Measurements from ENCODE around the gene IZUMO4. TPM values are rescaled to one million over a fixed set of nuclear protein-coding genes. Genes with fewer than 3 reads are reported as not detected.
"Not testable (repeated sequence)": the region's sequence is repeated elsewhere in the genome, so short reads cannot be mapped to it uniquely, and the experiment has no call there.

Gene IZUMO4
- total RNA-seq, 1 donor from 2014 or later: 10.6 TPM

- DNase-seq: no peak
- H3K27ac Mint-ChIP-seq (ENCODE audit: unreplicated experiment): no peak overlapping the region
- H3K9me3 Mint-ChIP-seq (ENCODE audit: unreplicated experiment): peaks cover 2% of the 10 kb centered on the region
- peaks cover 11% of the 10 kb centered on the region for H3K4me1 Mint-ChIP-seq (ENCODE audit: low read depth, unreplicated experiment)
- no peaks in the 10 kb centered on the region for H3K36me3 Mint-ChIP-seq (ENCODE audit: unreplicated experiment)
- H3K27me3 Mint-ChIP-seq (ENCODE audit: unreplicated experiment): peaks cover 3% of the 10 kb centered on the region
- no peak for TF ChIP-seq CTCF (IDR thresholded peaks at IDR 0.05; ENCODE audit: partially characterized antibody, unreplicated experiment)
- no peak overlapping the region for H3K4me3 Mint-ChIP-seq (ENCODE audit: unreplicated experiment)
Observed at GRCh38 chr19:2089727-2090053, 7.0 kb upstream of the IZUMO4 start.

GRCh38 chr19:2091926-2092525 lies 4.7 kb upstream of the IZUMO4 start:
- H3K27me3 Mint-ChIP-seq (ENCODE audit: unreplicated experiment); H3K36me3 Mint-ChIP-seq (ENCODE audit: unreplicated experiment); H3K27ac Mint-ChIP-seq (ENCODE audit: unreplicated experiment); H3K4me3 Mint-ChIP-seq (ENCODE audit: unreplicated experiment); DNase-seq; H3K9me3 Mint-ChIP-seq (ENCODE audit: unreplicated experiment): not testable (repeated sequence)
- H3K4me1 Mint-ChIP-seq (ENCODE audit: low read depth, unreplicated experiment): peaks cover 11% of the 10 kb centered on the region

GRCh38 chr19:2096034-2096479 lies 658 bp upstream of the IZUMO4 start, which contains the start of gene MOB3A:
MOB3A (minus strand) TSS chr19:2096326; CDS start chr19:2078560, 17,766 bp downstream.
- Mint-ChIP-seq H3K9me3 (ENCODE audit: unreplicated experiment) (peaks cover 7% of the 10 kb centered on the region), H3K27ac (ENCODE audit: unreplicated experiment) (peak within 1 kb of the TSS; percentile 59), H3K4me1 (ENCODE audit: low read depth, unreplicated experiment) (peaks cover 6% of the 10 kb centered on the region), H3K4me3 (ENCODE audit: unreplicated experiment) (peak within 1 kb of the TSS; percentile 86), H3K36me3 (ENCODE audit: unreplicated experiment) (no peaks in the 10 kb centered on the region), H3K27me3 (ENCODE audit: unreplicated experiment) (peaks cover 3% of the 10 kb centered on the region)
- TF ChIP-seq CTCF (IDR thresholded peaks at IDR 0.05; ENCODE audit: partially characterized antibody, unreplicated experiment): peak; percentile 41
- DNase-seq: peak; percentile 89

GRCh38 chr19:2097203-2097885 lies 629 bp downstream of the IZUMO4 start:
- DNase-seq: no peak
- Mint-ChIP-seq H3K4me3 (ENCODE audit: unreplicated experiment) (peak overlapping the region; percentile 78), H3K27ac (ENCODE audit: unreplicated experiment) (no peak overlapping the region), H3K4me1 (ENCODE audit: low read depth, unreplicated experiment) (peaks cover 6% of the 10 kb centered on the region), H3K27me3 (ENCODE audit: unreplicated experiment) (peaks cover 3% of the 10 kb centered on the region), H3K36me3 (ENCODE audit: unreplicated experiment) (no peaks in the 10 kb centered on the region), H3K9me3 (ENCODE audit: unreplicated experiment) (peaks cover 7% of the 10 kb centered on the region)
- TF ChIP-seq CTCF (IDR thresholded peaks at IDR 0.05; ENCODE audit: partially characterized antibody, unreplicated experiment): no peak

- peaks cover 3% of the 10 kb centered on the region for H3K27me3 Mint-ChIP-seq (ENCODE audit: unreplicated experiment)
- H3K4me1 Mint-ChIP-seq (ENCODE audit: low read depth, unreplicated experiment): peaks cover 6% of the 10 kb centered on the region
- no peak overlapping the region for H3K27ac Mint-ChIP-seq (ENCODE audit: unreplicated experiment)
- peaks cover 7% of the 10 kb centered on the region for H3K9me3 Mint-ChIP-seq (ENCODE audit: unreplicated experiment)
- TF ChIP-seq CTCF (IDR thresholded peaks at IDR 0.05; ENCODE audit: partially characterized antibody, unreplicated experiment): no peak
- H3K4me3 Mint-ChIP-seq (ENCODE audit: unreplicated experiment): no peak overlapping the region
- no peak for DNase-seq
- no peaks in the 10 kb centered on the region for H3K36me3 Mint-ChIP-seq (ENCODE audit: unreplicated experiment)
Observed at GRCh38 chr19:2097886-2098327, 1.2 kb downstream of the IZUMO4 start.

Measured in glutamatergic neuron (in vitro differentiated cells).